ENCODE results near the gene MCC.

GRCh38 chr5:113232667-113233066, 255.6 kb downstream of the MCC start:
- no peak for TF ChIP-seq CTCF (IDR thresholded peaks at IDR 0.05)
- TF ChIP-seq EP300 (IDR thresholded peaks at IDR 0.05) = no peak
- TF ChIP-seq POLR2A (IDR thresholded peaks at IDR 0.05) = no peak

Data from ovary (tissue), 3 donors.